Heart right ventricle (tissue), 16 donors: ENCODE results near the gene MRPS6. TPM values are rescaled to one million over a fixed set of nuclear protein-coding genes. Genes with fewer than 3 reads are reported as not detected.

Experiments
- ATAC-seq, 8 donors: fragments of 200-7000 bp; cut with Tn5 transposase; one replicate each; pipeline ENCODE4 v1.9.1; 2020; ENCODE audit warnings: mild to moderate bottlenecking in 8 of 8, moderate library complexity in 8 of 8, moderate number of reproducible peaks in 1 of 8
- DNase-seq, 2 donors: peaks; one replicate each; pipeline ENCODE4 v3.0.0-alpha.2; 2020
- H3K27ac ChIP-seq, 10 donors: fragments of 200-600 bp; sonication (generic) in 2 of 10; one replicate each; pipeline versions ENCODE4 v1.5.0 to v1.8.0; 2020 to 2022; ENCODE audit warnings: mild to moderate bottlenecking in 3 of 10
- H3K27me3 ChIP-seq, 7 donors: fragments of 200-600 bp; one replicate each; pipeline ENCODE4 v1.8.0; 2021 to 2022; ENCODE audit warnings: mild to moderate bottlenecking in 2 of 7
- H3K36me3 ChIP-seq, 9 donors: fragments of 200-600 bp; sonication (generic) in 1 of 9; one replicate each; pipeline versions ENCODE4 v1.5.0 to v1.8.0; 2020 to 2022; ENCODE audit warnings: mild to moderate bottlenecking in 2 of 9
- H3K4me1 ChIP-seq, 9 donors: fragments of 200-600 bp; sonication (generic) in 1 of 9; one replicate each; pipeline versions ENCODE4 v1.5.0 to v1.8.0; 2020 to 2022; ENCODE audit warnings: mild to moderate bottlenecking in 4 of 9
- H3K4me3 ChIP-seq, 10 donors: fragments of 200-600 bp; sonication (generic) in 2 of 10; one replicate each; pipeline versions ENCODE4 v1.5.0 to v1.8.0; 2020 to 2022; ENCODE audit warnings: mild to moderate bottlenecking in 7 of 10, moderate library complexity in 2 of 10
- H3K9me3 ChIP-seq, 11 donors: fragments of 200-600 bp in 10 of 11; sonication (generic) in 2 of 11; one replicate each; pipeline versions ENCODE4 v1.5.0 to v1.8.0; 2013 to 2022; ENCODE audit warnings: mild to moderate bottlenecking in 2 of 11, control low read depth in 1 of 11, moderate library complexity in 1 of 11
- CTCF ChIP-seq, 9 donors: fragments of 200-600 bp; sonication (generic) in 2 of 9; IDR thresholded peaks; one replicate each; pipeline versions ENCODE4 v1.5.0 to v1.8.0; 2021 to 2022; ENCODE audit warnings: antibody characterized with exemption in 9 of 9, mild to moderate bottlenecking in 5 of 9, moderate library complexity in 1 of 9
- WGBS, 2 donors: extraction: QIAGEN DNeasy Blood & Tissue Kit; methylation state at CpG; one replicate each; pipeline ENCODE4 v1.1.7; 2013; ENCODE audit warnings: inconsistent platforms in 1 of 2; 5-methylcytosine and 5-hydroxymethylcytosine counted together
- intact Hi-C, 10 donors: fragments of 100-400 bp; cut with DNase I; formaldehyde crosslinking; loops; one replicate each; pipeline versions ENCODE4 v1.11.1 to v1.14.2; 2022
- polyA plus RNA-seq, 2 donors: library from polyadenylated mRNA; stranded (reverse); fragments of 200-250 nt; gene quantifications; one replicate each; pipeline ENCODE4 v1.2.3, GENCODE V29; 2013
- total RNA-seq, 10 donors: library from RNA; stranded (reverse); fragmentation: NEBNext Ultra II Directional in 3 of 10; extraction: Animal tissue kit (Norgen Biotek cat#: 25700) in 3 of 10; gene quantifications; one replicate each; pipeline versions ENCODE4 v1.2.1 to v1.2.4, GENCODE V29; 2021 to 2023
- donor health status: Arrhythmogenic right ventricular cardiomyopathy.
- donor health status: ischemic (EF 13 %, LVEDD 7.1; RV severe dilation, severe dysfunction).
- donor health status: healthy with polysubstance abuse.
- donor health status: DM: no; HTN: yes; CAD: no.
- donor health status: DM: no; HTN: no; CAD: no.
- donor health status: ischemic (EF 25% LVEDD 6.9; RV normal size, moderate dysfunction).
- donor health status: ischemic (EF 25% LVEDD 5.7; RV mildly dilated, moderate dysfunction).
- donor health status: healthy.
- donor health status: DM: yes; HTN: yes; CAD: no.
- donor health status: Ischemic cardiomyopathy.
- donor health status: ischemic (EF 35%, LVEDD 5.7; RV mildly dilated, moderate dysfunction).
- donor health status: nonischemic (EF 11% LVEDD 7.7; RV severe dilation, severe dysfunction).
- donor health status: DM: yes; HTN: yes; CAD: no.
- donor health status: PGD.
- donor health status: ischemic (EF 29% LVEDD 5.4; RV normal size, mild dysfunction).
- donor health status: nonischemic (EF 23%, LVEDD 6.1; RV moderate dilation, normal function).

MRPS6 gene
- total and polyA plus RNA-seq, 12 donors, result 32.0 to 68.1 (median 39.8) TPM

- Histone ChIP-seq H3K27me3 (peaks cover 0 to 11% (median 0%) of the 10 kb centered on the region in 7 donors), H3K27ac (no peak overlapping the region), H3K9me3 (no peaks in the 10 kb centered on the region), H3K4me1 (no peaks in the 10 kb centered on the region), H3K36me3 (no peaks in the 10 kb centered on the region), H3K4me3 (no peak overlapping the region)
- DNase-seq (no peak), ATAC-seq (no peak)
- no peak for TF ChIP-seq CTCF (IDR thresholded peaks at IDR 0.05)
- intact Hi-C loops, result no loop called here
- WGBS, 2 donors, result 87 to 88% methylated on average over 8 of the region's 8 CpGs
These were observed 37.6 kb upstream of the MRPS6 start for GRCh38 chr21:34035619-34036354.

GRCh38 chr21:34037009-34037795 is 36.2 kb upstream of the MRPS6 start:
- no peaks in the 10 kb centered on the region for H3K9me3 ChIP-seq
- ATAC-seq, result no peak
- no peak for TF ChIP-seq CTCF (IDR thresholded peaks at IDR 0.05)
- H3K4me3 ChIP-seq, result no peak overlapping the region
- 81 to 85% methylated on average over 11 of the region's 11 CpGs for WGBS, 2 donors
- DNase-seq, result no peak
- H3K27me3 ChIP-seq, result peaks cover 0 to 11% (median 0%) of the 10 kb centered on the region in 7 donors
- H3K27ac ChIP-seq, result no peak overlapping the region
- no peaks in the 10 kb centered on the region for H3K4me1 ChIP-seq
- intact Hi-C loops, result no loop called here
- H3K36me3 ChIP-seq, result no peaks in the 10 kb centered on the region

- Histone ChIP-seq H3K36me3 (no peaks in the 10 kb centered on the region), H3K4me1 (no peaks in the 10 kb centered on the region), H3K27ac (no peak overlapping the region), H3K9me3 (no peaks in the 10 kb centered on the region), H3K4me3 (no peak overlapping the region), H3K27me3 (peaks cover 0 to 11% (median 0%) of the 10 kb centered on the region in 7 donors)
- intact Hi-C loops, result no loop called here
- no peak for DNase-seq
- peak in 1 of 8 donors; percentile 29 for ATAC-seq
- no peak for TF ChIP-seq CTCF (IDR thresholded peaks at IDR 0.05)
- WGBS, 2 donors, result 63 to 66% methylated on average over 10 of the region's 10 CpGs
These were observed 33.5 kb upstream of the MRPS6 start for GRCh38 chr21:34039678-34040382.

- no peaks in the 10 kb centered on the region for H3K9me3 ChIP-seq
- intact Hi-C loops, result no loop called here
- no peak overlapping the region for H3K4me3 ChIP-seq
- no peak for TF ChIP-seq CTCF (IDR thresholded peaks at IDR 0.05)
- H3K27ac ChIP-seq, result no peak overlapping the region
- WGBS, 2 donors, result 83 to 90% methylated on average over 1 of the region's 1 CpG
- no peaks in the 10 kb centered on the region for H3K27me3 ChIP-seq
- DNase-seq (no peak), ATAC-seq (no peak)
- no peaks in the 10 kb centered on the region for H3K4me1 ChIP-seq
- H3K36me3 ChIP-seq, result no peaks in the 10 kb centered on the region
These were observed 30.6 kb upstream of the MRPS6 start for GRCh38 chr21:34042735-34043134.
